PC-3 (cell line): Measurements from ENCODE around the gene ZSCAN9.

ENCODE experiments used
- CTCF ChIP-seq: fragments of 300-600 bp; sonication (generic); conservative IDR thresholded peaks from 2 replicates; pipeline ENCODE4 v1.5.1; 2017; ENCODE audit warnings: antibody characterized with exemption, low read depth, mild to moderate bottlenecking, low read length
- EZH2phosphoT487 ChIP-seq: fragments of 300-600 bp; sonication (generic); IDR thresholded peaks from 2 replicates; pipeline ENCODE4 v1.6.1; 2018; ENCODE audit warnings: mild to moderate bottlenecking, antibody characterized with exemption, low read length, borderline replicate concordance

GRCh38 chr6:28224131-28225055 lies 682 bp upstream of the ZSCAN9 start:
- TF ChIP-seq CTCF = no peak
- TF ChIP-seq EZH2phosphoT487 = no peak
